K562 (cell line): Measurements from ENCODE around the gene ERN1. TPM values are rescaled to one million over a fixed set of nuclear protein-coding genes. Genes with fewer than 3 reads are reported as not detected.

Experiments used
- ATAC-seq: fragments of 200-7000 bp; cut with Tn5 transposase; 3 replicates; pipeline ENCODE4 v1.9.1; 2020; ENCODE audit warnings: moderate library complexity
- BruUV-seq: library from RNA; stranded (reverse); fragments of 400-500 nt; replicated peaks from 2 replicates; lab custom pipeline; 2021; lab: Mats Ljungman, UMichigan
- CTCF ChIA-PET: fragments of 300-600 bp; formaldehyde crosslinking; extraction: SDS; loops from one replicate; lab custom pipeline; 2021; ENCODE audit warnings: low intra/inter-chr PET ratio; lab: Yijun Ruan, JAX
- POLR2A ChIA-PET: fragments of 300-600, 350-650 bp; sonication (Branson Sonifier 250); formaldehyde crosslinking; extraction: SDS; loops from one replicate; lab custom pipeline; 2021; ENCODE audit warnings: antibody characterized with exemption, inconsistent platforms; lab: Yijun Ruan, JAX
- DNase-seq, 4 experiments: peaks; one replicate each; pipeline versions ENCODE4 v3.0.0 to v3.0.0-alpha.2; 2011 to 2018; ENCODE audit warnings: low spot score in 3 of 4, mixed read lengths in 3 of 4; ENCODE audit errors: extremely low read depth in 1 of 4
- FAIRE-seq: peaks from 2 replicates; lab custom pipeline; 2011; peaks lifted over from hg19 to GRCh38; lab: Jason Lieb, UNC
- H2AFZ ChIP-seq: 2 replicates; pipeline ENCODE4 v1.6.0; 2011; ENCODE audit warnings: low read depth, low read length, control low read depth, inconsistent platforms
- H3K27ac ChIP-seq: fragments of 200-600 bp; 3 replicates; pipeline ENCODE4 v1.8.0; 2011; ENCODE audit warnings: low read depth, mild to moderate bottlenecking, control low read depth, inconsistent platforms, low read length, moderate library complexity, mixed read lengths; ENCODE audit errors: extremely low read depth
- H3K27me3 ChIP-seq, 2 experiments: fragments of 300-600 bp in 1 of 2; 2 replicates in 1 of 2; 3 replicates in 1 of 2; pipeline versions ENCODE4 v1.6.0 to v1.8.0; 2011; ENCODE audit warnings: inconsistent platforms in 2 of 2, low read length in 2 of 2, mild to moderate bottlenecking in 1 of 2, mixed read lengths in 1 of 2, moderate library complexity in 1 of 2; ENCODE audit not compliant: control insufficient read depth in 2 of 2, insufficient read depth in 2 of 2
- H3K36me3 ChIP-seq: fragments of 300-600 bp; 3 replicates; pipeline ENCODE4 v1.8.0; 2011; ENCODE audit warnings: mild to moderate bottlenecking, low read length, inconsistent platforms; ENCODE audit not compliant: control insufficient read depth, insufficient read depth
- H3K4me1 ChIP-seq, 2 experiments: fragments of 200-600 bp in 1 of 2; replicated peaks in 1 of 2; 2 replicates in 1 of 2; 3 replicates in 1 of 2; pipeline versions ENCODE4 v1.5.1 to v1.8.0; 2011; ENCODE audit warnings: inconsistent platforms in 2 of 2, low read length in 2 of 2, mild to moderate bottlenecking in 1 of 2, mixed read lengths in 1 of 2, moderate library complexity in 1 of 2; ENCODE audit not compliant: control insufficient read depth in 2 of 2, insufficient read depth in 2 of 2
- H3K4me2 ChIP-seq: 2 replicates; pipeline ENCODE4 v1.6.1; 2011; ENCODE audit warnings: low read length, control low read depth, inconsistent platforms, mixed read lengths; ENCODE audit not compliant: insufficient read depth
- H3K4me3 ChIP-seq: fragments of 200-600 bp; sonication (generic), shearing (Covaris generic); 2 replicates; pipeline ENCODE4 v1.5.1; 2016; ENCODE audit warnings: control low read depth, inconsistent platforms
- H3K79me2 ChIP-seq: fragments of 200-600 bp; 3 replicates; pipeline ENCODE4 v1.8.0; 2011; ENCODE audit warnings: low read length, inconsistent platforms; ENCODE audit not compliant: control insufficient read depth, insufficient read depth
- H3K9ac ChIP-seq, 2 experiments: 2 replicates each; pipeline versions ENCODE4 v1.6.0 to v1.6.1; 2011; ENCODE audit warnings: low read depth in 2 of 2, low read length in 2 of 2, control low read depth in 1 of 2, inconsistent platforms in 1 of 2, mild to moderate bottlenecking in 1 of 2, mixed read lengths in 1 of 2; ENCODE audit not compliant: insufficient read depth in 1 of 2
- H3K9me1 ChIP-seq: one replicate; pipeline ENCODE4 v1.6.0; 2011; ENCODE audit warnings: inconsistent platforms, mild to moderate bottlenecking, low read length, moderate library complexity; ENCODE audit not compliant: control insufficient read depth, insufficient read depth
- H3K9me3 ChIP-seq: replicated peaks from 2 replicates; pipeline ENCODE4 v1.5.1; 2011; ENCODE audit warnings: low read depth, low read length, inconsistent platforms; ENCODE audit not compliant: control insufficient read depth, insufficient read depth
- H4K20me1 ChIP-seq: replicated peaks from 2 replicates; pipeline ENCODE4 v1.6.1; 2011; ENCODE audit warnings: low read length, inconsistent platforms, mixed read lengths; ENCODE audit not compliant: control insufficient read depth, insufficient read depth
- CC2D1A ChIP-seq: fragments of 450-650 bp; IDR thresholded peaks from 2 replicates; pipeline ENCODE4 v1.6.1; 2017; ENCODE audit warnings: mild to moderate bottlenecking
- DDX20 ChIP-seq: fragments of 450-650 bp; IDR thresholded peaks from 2 replicates; pipeline ENCODE4 v1.6.1; 2016; ENCODE audit warnings: missing genetic modification characterization, low read depth, mild to moderate bottlenecking, missing compliant biosample characterization, moderate library complexity
- EWSR1 ChIP-seq: fragments of 450-650 bp; IDR thresholded peaks from 2 replicates; pipeline ENCODE4 v1.6.1; 2018; ENCODE audit warnings: borderline replicate concordance, mild to moderate bottlenecking, low read depth, moderate library complexity; ENCODE audit not compliant: partially characterized antibody
- KLF16 ChIP-seq: IDR thresholded peaks from 2 replicates; pipeline ENCODE4 v1.6.1; 2016; ENCODE audit warnings: antibody characterized with exemption
- ZNF407 ChIP-seq: fragments of 450-650 bp; IDR thresholded peaks from 2 replicates; pipeline ENCODE4 v1.6.1; 2016; ENCODE audit warnings: low read depth
- ZNF436 ChIP-seq: fragments of 250-450, 450-650 bp; sonication (Bioruptor Pico); formaldehyde crosslinking; IDR thresholded peaks from 2 replicates; pipeline ENCODE4 v1.7.0; 2020; ENCODE audit warnings: mild to moderate bottlenecking
- WGBS: fragments of 100-300 bp; shearing (Covaris generic); methylation state at CpG from one replicate; pipeline ENCODE4 v1.1.6; 2016; ENCODE audit warnings: low coverage, mixed read lengths; ENCODE audit not compliant: insufficient coverage; ENCODE audit errors: missing lambda C conversion rate; 5-methylcytosine and 5-hydroxymethylcytosine counted together
- in situ Hi-C: fragments of 300-500 bp; cut with MboI; formaldehyde crosslinking; loops from 4 replicates; pipeline ENCODE4 v1.15.0; 2018; ENCODE audit warnings: inconsistent platforms, mixed read lengths
- intact Hi-C: fragments of 100-400 bp; cut with micrococcal nuclease; formaldehyde crosslinking; loops from 2 replicates; pipeline ENCODE4 v1.14.2; 2022
- polyA plus RNA-seq, 8 experiments: library from polyadenylated mRNA; depleted of rRNA in 4 of 8; stranded (reverse) in 5 of 8; unstranded in 3 of 8; fragments of >200 nt; fragmentation: Nextera tagmentation in 2 of 8; fragmentation: Illumina TruSeq in 1 of 8; extraction: Ambion mirVana in 2 of 8; extraction: Trizol in 1 of 8; gene quantifications; 2 replicates each; pipeline versions ENCODE4 v1.2.1 to v1.2.3, GENCODE V29; 2011 to 2014; ENCODE audit warnings: inconsistent platforms in 1 of 8, missing spikeins in 1 of 8
- total RNA-seq, 7 experiments: library from RNA; depleted of rRNA in 6 of 7; stranded (reverse); fragments of >200 nt in 6 of 7; fragmentation: Illumina TruSeq in 2 of 7; extraction: Trizol in 2 of 7; gene quantifications; 2 replicates each; pipeline versions ENCODE4 v1.2.1 to v1.2.3, GENCODE V29; 2011 to 2021; ENCODE audit warnings: low replicate concordance in 1 of 7

Gene ERN1
- total and polyA plus RNA-seq, 9 of the 15 experiments (the other 6 are each of a cell fraction or from before 2014, with no cell fraction given): 2.1 to 22.5 (median 7.3) TPM

DNA sequence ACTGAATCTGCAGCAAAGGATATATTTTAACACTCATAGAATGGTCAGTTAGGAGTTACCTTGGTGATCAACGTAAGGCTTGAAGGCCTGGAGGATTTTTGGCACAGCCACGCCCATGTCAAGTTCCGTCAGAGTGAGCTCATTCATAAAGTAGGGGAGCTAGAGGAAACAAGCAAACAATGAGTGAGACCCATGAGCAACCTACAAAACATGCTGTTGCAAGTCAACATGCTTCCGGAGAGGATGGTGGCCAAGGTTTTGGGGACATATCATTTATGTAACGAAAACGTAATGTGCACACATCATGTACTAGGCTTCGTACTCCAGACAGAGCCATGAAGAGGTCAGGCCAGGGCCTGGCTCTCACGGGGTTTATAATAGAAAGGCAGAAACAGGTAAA lies 41.1 kb upstream of the ERN1 start:
- intact Hi-C loops (no loop called here), in situ Hi-C loops (no loop called here)
- Histone ChIP-seq H3K79me2 (no peaks in the 10 kb centered on the region), H4K20me1 (no peaks in the 10 kb centered on the region), H3K27me3 (no peaks in the 10 kb centered on the region), H3K4me3 (no peak overlapping the region), H3K9me1 (no peaks in the 10 kb centered on the region), H3K9ac (no peak overlapping the region), H3K4me1 (no peaks in the 10 kb centered on the region), H3K4me2 (no peak overlapping the region), H3K9me3 (no peaks in the 10 kb centered on the region), H2AFZ (no peak overlapping the region), H3K27ac (no peak overlapping the region), H3K36me3 (peaks cover 62% of the 10 kb centered on the region)
- WGBS: 93% methylated on average over 8 of the region's 8 CpGs
- ChIA-PET CTCF (no interaction called here), POLR2A (interaction anchor here (0.5 kb wide), 1 partner anchor 195 kb away, joined by 3 read pairs; no protein-coding TSS in a partner anchor)
- FAIRE-seq: no peak
- DNase-seq: no peak
- no peak for ATAC-seq
- BruUV-seq: no TSS peak
- TF ChIP-seq ZNF407: no peak
- no peak for TF ChIP-seq DDX20 (tag)
- no peak for TF ChIP-seq KLF16
- no peak for TF ChIP-seq CC2D1A
- no peak for TF ChIP-seq EWSR1
- no peak for TF ChIP-seq ZNF436
